ENCODE measurements around the gene CCL16. TPM values are rescaled to one million over a fixed set of nuclear protein-coding genes. Genes with fewer than 3 reads are reported as not detected.

CCL16 gene
- total RNA-seq, 4 donors from 2014 or later, result 0.42 TPM; not detected in 3

GRCh38 chr17:35953720-35954119, 27.6 kb downstream of the CCL16 start:
- Histone ChIP-seq H3K9me3 (no peaks in the 10 kb centered on the region), H3K4me3 (no peak overlapping the region), H3K4me1 (no peaks in the 10 kb centered on the region), H3K27ac (replicated peaks in 1 of 4) (no peak overlapping the region), H3K36me3 (no peaks in the 10 kb centered on the region), H3K27me3 (peaks cover 0 to 7% (median 0%) of the 10 kb centered on the region in 4 donors)
- TF ChIP-seq EP300 (IDR thresholded peaks at IDR 0.05), result no peak
- TF ChIP-seq POLR2AphosphoS5 (IDR thresholded peaks at IDR 0.05), result no peak
- TF ChIP-seq POLR2A (IDR thresholded peaks at IDR 0.05; ENCODE audit: low read depth), result no peak
- TF ChIP-seq CTCF (IDR thresholded peaks at IDR 0.05), result no peak
- intact Hi-C loops (cut with DNase I), result no loop called here
- DNase-seq (ENCODE audit: extremely low spot score), result no peak
- WGBS, result 56% methylated on average over 5 of the region's 7 CpGs

- Histone ChIP-seq H3K4me1 (no peaks in the 10 kb centered on the region), H3K4me3 (no peak overlapping the region), H3K36me3 (no peaks in the 10 kb centered on the region), H3K27ac (replicated peaks in 1 of 4) (no peak overlapping the region), H3K27me3 (no peaks in the 10 kb centered on the region), H3K9me3 (no peaks in the 10 kb centered on the region)
- intact Hi-C loops (cut with DNase I), result no loop called here
- no peak for TF ChIP-seq POLR2AphosphoS5 (IDR thresholded peaks at IDR 0.05)
- no peak for TF ChIP-seq CTCF (IDR thresholded peaks at IDR 0.05)
- TF ChIP-seq POLR2A (IDR thresholded peaks at IDR 0.05; ENCODE audit: low read depth), result no peak
- TF ChIP-seq EP300 (IDR thresholded peaks at IDR 0.05), result no peak
- 79% methylated on average over 3 of the region's 3 CpGs for WGBS
- DNase-seq (ENCODE audit: extremely low spot score), result no peak
Observed at GRCh38 chr17:35949401-35949800, 31.9 kb downstream of the CCL16 start.

GRCh38 chr17:35948092-35948491, 33.2 kb downstream of the CCL16 start:
- H3K4me3 ChIP-seq, result no peak overlapping the region
- no peak for DNase-seq (ENCODE audit: extremely low spot score)
- no peak overlapping the region for H3K27ac ChIP-seq (replicated peaks in 1 of 4)
- no peaks in the 10 kb centered on the region for H3K9me3 ChIP-seq
- no peaks in the 10 kb centered on the region for H3K4me1 ChIP-seq
- H3K27me3 ChIP-seq, result no peaks in the 10 kb centered on the region
- no peaks in the 10 kb centered on the region for H3K36me3 ChIP-seq
- intact Hi-C loops (cut with DNase I), result no loop called here
- no peak for TF ChIP-seq EP300 (IDR thresholded peaks at IDR 0.05)
- TF ChIP-seq POLR2AphosphoS5 (IDR thresholded peaks at IDR 0.05), result no peak
- TF ChIP-seq CTCF (IDR thresholded peaks at IDR 0.05), result no peak
- no peak for TF ChIP-seq POLR2A (IDR thresholded peaks at IDR 0.05; ENCODE audit: low read depth)
- WGBS, result 91% methylated on average over 7 of the region's 7 CpGs

GRCh38 chr17:35947156-35947585, 34.1 kb downstream of the CCL16 start:
- H3K36me3 ChIP-seq, result no peaks in the 10 kb centered on the region
- no peak for TF ChIP-seq POLR2A (IDR thresholded peaks at IDR 0.05; ENCODE audit: low read depth)
- no peak for TF ChIP-seq EP300 (IDR thresholded peaks at IDR 0.05)
- TF ChIP-seq POLR2AphosphoS5 (IDR thresholded peaks at IDR 0.05), result no peak
- TF ChIP-seq CTCF (IDR thresholded peaks at IDR 0.05), result peak; percentile 49 to 83 (median 50)
- H3K27ac ChIP-seq (replicated peaks in 1 of 4), result no peak overlapping the region
- 40% methylated on average over 11 of the region's 12 CpGs for WGBS
- no peaks in the 10 kb centered on the region for H3K27me3 ChIP-seq
- H3K4me1 ChIP-seq, result no peaks in the 10 kb centered on the region
- intact Hi-C loops (cut with DNase I), result no loop called here
- no peak for DNase-seq (ENCODE audit: extremely low spot score)
- peak overlapping the region in 1 of 4 donors; percentile 14 for H3K4me3 ChIP-seq
- H3K9me3 ChIP-seq, result no peaks in the 10 kb centered on the region

GRCh38 chr17:35944151-35944550, 37.1 kb downstream of the CCL16 start:
- Histone ChIP-seq H3K9me3 (no peaks in the 10 kb centered on the region), H3K36me3 (no peaks in the 10 kb centered on the region), H3K4me3 (no peak overlapping the region), H3K27ac (replicated peaks in 1 of 4) (no peak overlapping the region), H3K4me1 (no peaks in the 10 kb centered on the region), H3K27me3 (no peaks in the 10 kb centered on the region)
- intact Hi-C loops (cut with DNase I), result no loop called here
- WGBS, result 81% methylated on average over 4 of the region's 4 CpGs
- TF ChIP-seq POLR2AphosphoS5 (IDR thresholded peaks at IDR 0.05) (no peak), EP300 (IDR thresholded peaks at IDR 0.05) (no peak), POLR2A (IDR thresholded peaks at IDR 0.05; ENCODE audit: low read depth) (no peak), CTCF (IDR thresholded peaks at IDR 0.05) (no peak)
- no peak for DNase-seq (ENCODE audit: extremely low spot score)
